ENCODE results near the gene LENG9.

Gene LENG9

GRCh38 chr19:54418930-54419800, 44.4 kb downstream of the LENG9 start:
- no peak for DNase-seq

GRCh38 chr19:54418030-54418929, 45.3 kb downstream of the LENG9 start:
- peak; percentile 58 for DNase-seq

GRCh38 chr19:54416695-54417491, 46.7 kb downstream of the LENG9 start:
- DNase-seq, result no peak

- no peak for DNase-seq
These were observed 47.5 kb downstream of the LENG9 start for GRCh38 chr19:54415901-54416673.

GRCh38 chr19:54415208-54415900, 48.2 kb downstream of the LENG9 start, which contains the start of gene TTYH1:
Gene TTYH1 (plus strand): TSS chr19:54415464. CDS start chr19:54415553, 89 bp downstream.
- DNase-seq, result no peak

- no peak for DNase-seq
These were observed 49.4 kb downstream of the LENG9 start for GRCh38 chr19:54414156-54414555.

GRCh38 chr19:54412877-54413276, 50.7 kb downstream of the LENG9 start:
- DNase-seq, result no peak
